DMS114 treated with DMSO at 0.1 percent for 48 hours (cell line): ENCODE measurements around the gene LPCAT1.

Experiments
- DNase-seq: peaks from one replicate; lab custom pipeline; 2025; ENCODE audit not compliant: unreplicated experiment; lab: John Stamatoyannopoulos, UW

Gene LPCAT1

DNA sequence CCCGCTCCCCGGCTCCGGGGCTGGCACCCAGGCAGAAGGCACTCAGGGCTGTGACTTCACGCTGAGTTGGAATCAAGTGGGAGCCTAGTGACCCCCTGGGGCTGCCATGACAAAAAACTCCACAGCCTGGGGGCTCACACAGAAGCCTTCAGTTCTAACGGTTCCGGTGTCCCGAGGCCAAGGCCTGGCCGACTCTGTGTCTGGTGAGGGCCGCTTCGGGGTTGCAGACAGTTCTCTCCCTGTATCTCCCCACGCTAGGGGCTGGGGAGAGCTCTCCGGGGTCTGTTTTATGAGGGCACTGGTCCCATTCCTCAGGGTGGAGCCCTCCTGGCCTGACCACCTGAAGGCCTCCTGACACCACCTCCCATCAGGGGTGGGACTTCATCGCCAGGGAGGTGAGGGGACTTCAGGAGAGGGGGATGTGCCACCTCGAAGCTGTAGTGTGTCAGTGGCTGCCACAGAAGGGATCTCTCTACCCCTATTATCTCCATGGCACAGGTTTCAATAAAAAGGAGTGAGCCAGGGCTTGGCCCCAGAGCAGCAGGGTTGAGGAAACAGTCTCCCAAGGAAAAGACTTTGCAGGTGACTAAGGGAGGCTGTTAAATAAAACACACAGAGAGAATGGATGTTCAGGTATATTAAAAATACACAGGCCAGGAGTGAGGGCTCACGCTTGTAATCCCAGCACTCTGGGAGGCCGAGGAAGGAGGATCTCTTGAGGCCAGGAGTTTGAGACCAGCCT is 77.0 kb downstream of the LPCAT1 start:
- no peak for DNase-seq

- DNase-seq: no peak
Measured at GRCh38 chr5:1445689-1446601, 77.8 kb downstream of the LPCAT1 start.

DNA sequence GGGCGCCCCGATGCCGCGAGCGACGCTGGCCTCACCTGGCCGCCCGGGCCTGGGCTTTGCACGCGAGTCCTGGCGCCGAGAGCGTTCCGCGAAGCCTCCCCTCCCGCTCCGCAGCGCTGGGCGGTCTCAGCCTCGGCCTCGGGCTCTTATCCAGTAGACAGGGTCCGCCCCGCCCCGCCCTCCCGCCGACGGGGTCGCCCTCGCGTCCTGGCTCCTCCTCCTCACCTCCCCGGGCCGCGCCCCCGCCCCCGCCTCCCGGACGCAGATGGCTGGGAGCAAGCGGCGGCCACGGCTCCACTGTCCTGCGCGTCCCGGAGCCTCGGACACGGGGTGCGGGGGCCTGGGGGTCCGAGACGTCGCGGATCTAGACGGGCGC is 78.5 kb downstream of the LPCAT1 start, which contains the start of gene SLC6A3:
TSS of gene SLC6A3 (minus strand) at position 128 of the 376 bp plus-strand sequence. CDS start 2,243 bp downstream, outside the sequence.
- no peak for DNase-seq

DNA sequence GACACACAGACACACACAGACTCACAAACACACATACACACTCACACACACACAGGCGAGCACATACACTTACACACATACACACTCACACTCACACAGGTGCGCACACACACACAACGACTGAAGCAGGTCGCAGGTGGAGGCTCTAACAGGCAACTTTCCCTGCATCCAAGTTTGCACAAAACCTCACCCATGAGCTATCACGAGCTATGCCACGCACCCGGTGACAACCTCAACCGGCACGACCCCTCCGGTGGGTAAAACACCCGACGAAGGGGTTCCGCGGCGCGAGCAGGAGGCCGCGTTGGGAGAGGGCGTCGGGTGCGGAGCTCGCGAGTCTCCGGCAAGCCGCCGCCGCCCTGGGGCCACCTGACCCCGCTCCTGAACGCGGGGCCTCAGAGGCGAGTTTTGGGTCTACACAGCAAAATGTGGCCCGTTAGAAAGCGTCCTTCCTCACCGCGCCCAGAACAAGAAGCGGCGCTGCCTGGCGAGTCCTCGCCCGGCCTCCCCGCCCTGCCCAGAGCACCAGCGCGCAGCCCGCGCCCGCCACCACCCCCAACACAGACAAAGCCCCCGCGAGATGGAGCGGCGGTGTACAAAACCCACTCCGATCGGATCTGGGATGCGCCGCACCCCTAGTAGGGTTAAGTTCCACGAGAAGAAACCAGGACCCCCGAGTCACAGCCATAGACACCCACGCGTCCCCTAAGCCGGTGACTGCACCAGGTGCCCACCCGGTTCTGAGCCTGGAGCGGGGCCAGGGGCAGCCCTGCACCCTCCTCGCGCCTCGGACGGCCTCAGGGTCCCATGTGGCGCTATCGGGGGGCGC is 79.2 kb downstream of the LPCAT1 start:
- DNase-seq: no peak

DNA sequence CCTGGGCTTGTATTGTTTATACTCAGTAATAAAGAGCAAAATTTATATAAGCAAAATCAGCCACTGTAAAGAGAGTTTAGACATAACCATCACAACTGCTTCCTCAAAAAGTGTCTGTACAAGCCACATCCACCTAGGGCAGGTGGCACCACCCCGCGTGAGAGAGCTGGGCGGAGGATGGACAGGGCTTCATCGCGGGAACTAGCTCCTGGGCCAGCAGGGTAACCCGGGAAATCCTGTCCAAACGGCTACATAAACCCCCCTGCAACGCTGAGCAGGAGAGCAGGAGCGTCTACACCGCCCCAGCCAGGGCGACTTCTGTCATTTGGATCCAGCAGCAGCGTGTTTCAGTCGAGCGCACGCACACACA is 79.8 kb downstream of the LPCAT1 start:
- DNase-seq: no peak

GRCh38 chr5:1443171-1443570 is 80.6 kb downstream of the LPCAT1 start:
- no peak for DNase-seq

GRCh38 chr5:1442222-1443145 is 81.3 kb downstream of the LPCAT1 start:
- no peak for DNase-seq

GRCh38 chr5:1441166-1441865 is 82.4 kb downstream of the LPCAT1 start:
- no peak for DNase-seq

- no peak for DNase-seq
Measured at GRCh38 chr5:1440098-1440493, 83.7 kb downstream of the LPCAT1 start.

DNA sequence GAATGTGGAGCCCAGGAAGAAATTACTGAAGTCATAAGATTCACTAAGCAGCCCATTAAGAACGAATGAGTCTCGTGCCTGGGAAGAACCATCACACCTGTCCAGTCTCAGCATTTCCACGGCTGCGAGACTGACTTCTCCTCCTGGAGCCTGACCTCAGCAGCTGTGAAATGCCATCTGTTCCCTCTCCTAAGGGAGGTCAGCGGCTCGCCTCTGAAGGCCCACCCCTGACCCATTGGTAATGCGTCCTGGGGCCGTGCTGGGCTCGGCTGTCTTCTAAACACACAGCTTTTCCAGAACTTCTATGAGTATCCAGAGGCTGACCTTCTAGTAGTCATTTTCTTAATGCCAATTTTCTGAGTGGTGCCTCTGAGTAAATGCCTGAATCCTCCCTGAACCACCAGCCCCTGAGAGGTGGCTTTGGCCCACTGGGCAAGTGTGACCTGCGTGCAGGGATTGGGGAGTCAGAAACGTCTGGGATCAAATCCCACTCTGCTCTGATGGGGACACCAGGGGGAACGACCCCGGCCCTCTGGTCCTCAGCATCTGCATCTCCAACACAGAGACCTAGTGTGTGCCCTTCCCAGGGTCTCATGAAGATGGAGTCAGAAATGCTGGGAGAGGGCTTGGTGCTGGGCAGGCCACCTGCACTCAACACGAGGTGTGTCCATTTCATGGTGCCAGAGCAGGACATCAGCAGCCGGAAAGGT is 84.2 kb downstream of the LPCAT1 start:
- DNase-seq: no peak

DNA sequence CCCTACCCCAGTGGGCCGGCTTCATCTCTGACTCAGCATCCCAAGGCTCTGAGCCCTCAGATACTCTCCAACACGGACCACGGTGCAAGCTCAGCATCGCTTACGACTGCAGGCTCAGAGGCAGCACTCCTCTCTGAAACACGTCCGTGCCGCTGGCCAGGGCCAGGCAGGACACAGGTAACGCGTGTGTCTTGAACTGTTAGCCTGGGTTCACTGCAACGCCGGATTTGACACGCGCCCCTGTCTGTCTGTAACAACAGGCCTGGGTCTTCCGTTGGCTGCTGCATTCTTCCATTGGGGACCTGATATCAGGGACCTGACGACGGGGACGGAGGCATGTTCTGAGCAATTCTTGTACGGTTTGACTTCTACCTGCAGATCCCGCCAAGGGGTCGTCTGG is 84.9 kb downstream of the LPCAT1 start:
- DNase-seq: no peak

- no peak for DNase-seq
Measured at GRCh38 chr5:1437876-1438559, 85.7 kb downstream of the LPCAT1 start.

DNA sequence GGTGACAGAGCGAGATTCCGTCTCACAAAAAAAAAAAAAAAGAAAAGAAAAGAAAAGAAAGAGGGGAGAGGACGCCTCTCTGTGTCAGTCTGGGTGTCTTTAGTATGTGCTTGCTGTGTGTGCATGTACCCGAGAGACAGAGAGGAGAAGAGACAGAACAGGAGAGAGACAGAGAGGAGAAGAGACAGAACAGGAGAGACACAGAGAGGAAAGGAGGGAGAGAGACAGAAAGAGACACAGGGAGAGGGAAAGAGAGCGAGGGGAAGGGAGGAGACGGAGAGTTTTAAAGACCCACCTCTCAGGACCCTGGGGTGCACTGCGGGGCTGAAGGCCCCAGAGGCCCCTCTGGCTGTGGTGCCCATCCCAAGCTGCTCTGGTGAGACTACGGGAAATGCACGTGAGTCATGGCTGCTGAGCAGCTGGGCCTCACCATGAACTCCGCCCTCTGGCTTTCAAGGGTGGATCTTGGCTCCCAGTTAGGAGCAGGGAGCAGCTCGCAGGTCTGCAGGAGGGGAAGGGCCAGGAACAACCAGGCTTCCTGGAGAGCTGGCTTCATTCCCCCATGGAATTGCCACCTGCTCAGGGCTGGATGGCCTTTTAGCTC is 86.4 kb downstream of the LPCAT1 start:
- DNase-seq: no peak

- no peak for DNase-seq
Measured at GRCh38 chr5:1436681-1437080, 87.1 kb downstream of the LPCAT1 start.

- no peak for DNase-seq
Measured at GRCh38 chr5:1436036-1436435, 87.7 kb downstream of the LPCAT1 start.

GRCh38 chr5:1435369-1435768 is 88.4 kb downstream of the LPCAT1 start:
- DNase-seq: no peak

DNA sequence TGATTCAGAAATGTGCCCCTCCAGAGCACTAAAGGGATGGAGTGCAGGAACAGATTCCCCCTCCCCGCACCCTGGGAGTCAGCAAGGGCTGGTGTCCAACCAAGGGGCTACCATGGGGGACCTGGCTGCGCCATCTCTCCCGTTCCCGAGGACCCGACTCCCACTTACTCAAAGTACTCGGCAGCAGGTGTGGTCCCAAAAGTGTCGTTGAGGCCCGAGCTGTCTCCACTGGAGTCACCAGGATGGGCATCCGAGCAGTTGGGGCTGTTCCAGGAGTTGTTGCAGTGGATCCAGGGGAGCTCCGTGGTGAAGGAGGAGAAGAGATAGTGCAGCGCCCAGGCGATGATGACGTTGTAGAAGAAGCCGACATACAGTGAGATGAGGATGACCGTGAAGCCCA is 91.5 kb downstream of the LPCAT1 start:
- DNase-seq: no peak

DNA sequence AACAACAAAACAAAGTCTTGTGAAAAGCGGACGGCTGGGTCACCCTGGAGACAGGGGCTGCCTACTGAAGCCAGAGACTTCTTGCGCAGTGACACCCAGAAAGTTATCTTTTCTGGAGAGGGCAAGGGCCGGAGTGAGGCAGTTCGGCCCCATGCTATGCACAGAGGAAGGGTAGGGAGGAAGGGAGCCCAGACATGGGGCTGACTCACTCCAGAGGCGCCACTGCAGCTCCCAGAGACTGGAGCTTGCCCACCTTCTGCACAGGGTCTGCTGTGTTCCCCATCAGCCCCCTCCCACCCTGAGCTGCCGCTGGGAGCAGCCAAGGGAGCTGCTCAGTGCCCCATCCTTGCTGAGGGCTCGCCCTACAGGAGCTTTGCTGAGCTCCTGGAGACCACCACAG is 91.9 kb downstream of the LPCAT1 start:
- DNase-seq: no peak
